ELF-1 (cell line): ENCODE data around the gene TXNL1.

Experiments used
- DNase-seq: peaks from one replicate; pipeline ENCODE4 v3.0.0-alpha.2; 2016; ENCODE audit warnings: low read depth, low spot score

Gene TXNL1

DNA sequence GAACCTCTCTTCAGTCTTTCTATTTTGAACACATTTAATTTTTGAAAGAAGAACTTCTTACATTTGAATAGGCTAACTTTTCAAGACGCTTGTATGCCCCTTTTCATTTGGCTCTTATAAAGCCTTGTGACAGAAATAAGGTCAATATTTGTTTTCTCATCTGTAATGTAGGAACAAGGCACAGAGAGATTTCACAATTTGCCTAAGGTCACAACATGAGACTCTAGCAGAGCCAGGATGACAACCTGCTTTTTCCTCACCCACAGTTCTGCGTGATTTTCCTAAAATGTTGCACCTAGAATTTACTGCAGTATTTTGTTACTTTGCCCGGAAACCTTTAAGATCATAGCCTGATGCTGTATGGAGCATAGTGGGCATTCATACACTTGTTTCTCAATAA, 67.4 kb downstream of the TXNL1 start:
- DNase-seq = no peak

DNA sequence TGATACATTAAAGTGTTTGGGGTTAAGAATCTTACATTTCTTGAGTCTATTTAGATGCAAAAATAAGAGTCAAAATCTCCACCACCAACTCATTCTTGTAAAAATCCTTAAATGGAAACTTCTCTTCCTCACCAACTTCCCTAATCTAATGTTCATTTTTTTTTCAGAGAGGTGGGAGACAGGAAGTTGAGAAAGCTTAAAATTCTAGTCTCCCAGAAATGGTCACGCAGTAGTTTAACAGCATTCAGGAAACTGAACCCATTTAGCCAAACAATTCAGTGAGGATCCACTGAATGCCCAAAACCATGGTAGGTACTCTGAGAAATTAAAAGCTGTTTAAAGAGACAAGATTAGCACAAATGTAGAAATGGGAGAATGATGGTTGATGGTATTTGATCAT, 69.0 kb downstream of the TXNL1 start:
- no peak for DNase-seq

DNA sequence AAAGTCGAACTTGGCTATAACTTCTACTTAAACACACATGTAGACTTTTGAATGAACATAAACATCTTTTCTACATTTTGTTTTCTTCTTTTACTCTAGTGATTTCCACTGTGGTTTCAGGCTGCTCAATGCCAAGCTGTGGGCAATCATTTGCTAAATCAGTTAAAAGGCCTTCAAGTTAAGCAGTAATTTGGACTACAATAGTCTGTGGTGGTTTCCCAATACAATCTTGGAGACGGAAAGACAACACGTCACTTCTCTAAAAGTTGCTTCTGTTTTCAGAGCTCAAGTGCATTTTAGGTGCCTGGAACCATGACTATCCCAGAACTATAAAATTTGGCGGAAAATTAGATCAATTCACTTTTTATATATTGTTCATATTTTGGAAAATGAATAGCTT, 69.4 kb downstream of the TXNL1 start:
- DNase-seq = no peak

GRCh38 chr18:56565551-56566345, 72.6 kb downstream of the TXNL1 start:
- DNase-seq = peak; percentile 44

DNA sequence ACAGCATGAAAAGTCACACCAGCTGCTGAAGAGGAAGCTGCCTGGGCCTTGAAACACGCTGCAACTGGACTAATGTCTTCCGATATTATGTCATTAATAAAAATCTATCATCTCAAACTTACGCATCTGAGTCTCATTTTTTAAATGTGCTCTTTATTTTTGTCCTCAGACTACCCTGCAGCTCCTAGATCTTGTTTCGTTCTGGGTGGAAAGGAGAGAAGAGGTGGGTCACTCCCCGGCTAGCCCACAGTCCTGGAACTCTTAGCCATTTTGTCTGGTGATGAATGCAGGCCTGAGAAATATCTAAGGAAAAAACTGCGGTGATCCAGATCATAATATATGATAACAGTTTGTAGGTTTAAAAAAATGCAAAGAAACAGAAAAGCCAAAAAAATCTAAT, 73.3 kb downstream of the TXNL1 start:
- no peak for DNase-seq

GRCh38 chr18:56563568-56563967, 74.8 kb downstream of the TXNL1 start:
- DNase-seq = peak; percentile 90

DNA sequence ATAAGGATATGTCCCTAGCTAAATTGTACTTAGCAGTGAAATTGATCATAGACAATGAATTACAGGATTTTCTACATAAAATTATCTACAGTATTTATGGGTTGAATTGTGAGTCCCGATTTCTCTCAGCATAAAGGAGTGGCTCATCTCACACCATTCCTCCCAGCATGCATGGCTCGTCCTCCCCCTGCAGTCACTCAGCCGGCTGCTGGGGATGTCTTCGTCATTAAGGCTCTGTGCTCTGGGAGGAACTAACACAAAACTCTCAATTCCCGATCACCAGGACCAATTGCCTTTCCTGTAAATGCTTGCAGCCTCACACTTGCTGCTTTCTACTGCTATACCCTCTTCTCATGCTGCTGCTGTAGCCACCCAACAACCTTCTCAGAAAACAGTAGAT, 75.9 kb downstream of the TXNL1 start:
- no peak for DNase-seq

- no peak for DNase-seq
These were observed 77.4 kb downstream of the TXNL1 start for GRCh38 chr18:56560992-56561391.

GRCh38 chr18:56559044-56559443, 79.3 kb downstream of the TXNL1 start:
- DNase-seq = no peak

DNA sequence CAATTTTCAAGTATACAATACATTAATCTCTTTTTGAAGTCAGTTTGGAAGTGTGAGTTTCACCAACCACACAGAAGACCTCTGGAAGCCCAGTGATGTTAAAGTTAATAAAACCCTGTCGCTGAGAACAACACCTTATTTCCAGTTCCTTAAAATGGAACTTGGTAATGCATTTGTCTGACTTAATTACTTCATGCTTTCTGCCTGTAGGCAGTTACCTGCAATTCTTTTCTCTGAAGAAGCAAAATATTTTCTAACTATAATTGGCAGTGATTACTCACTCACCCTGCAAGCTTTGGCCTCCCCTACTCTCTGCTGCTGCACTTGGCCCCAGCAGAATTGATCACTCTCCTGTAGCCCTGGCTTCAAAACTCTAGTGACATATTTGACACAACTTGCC, 81.5 kb downstream of the TXNL1 start:
- no peak for DNase-seq

GRCh38 chr18:56550121-56550520, 88.3 kb downstream of the TXNL1 start:
- DNase-seq = no peak
